Measurements from ENCODE around the gene TMPRSS3.
"Not testable (repeated sequence)": the region's sequence is repeated elsewhere in the genome, so short reads cannot be mapped to it uniquely, and the experiment has no call there.

The TMPRSS3 gene

GRCh38 chr21:42426876-42427480 lies 31.1 kb upstream of the TMPRSS3 start:
- no peak for DNase-seq

DNA sequence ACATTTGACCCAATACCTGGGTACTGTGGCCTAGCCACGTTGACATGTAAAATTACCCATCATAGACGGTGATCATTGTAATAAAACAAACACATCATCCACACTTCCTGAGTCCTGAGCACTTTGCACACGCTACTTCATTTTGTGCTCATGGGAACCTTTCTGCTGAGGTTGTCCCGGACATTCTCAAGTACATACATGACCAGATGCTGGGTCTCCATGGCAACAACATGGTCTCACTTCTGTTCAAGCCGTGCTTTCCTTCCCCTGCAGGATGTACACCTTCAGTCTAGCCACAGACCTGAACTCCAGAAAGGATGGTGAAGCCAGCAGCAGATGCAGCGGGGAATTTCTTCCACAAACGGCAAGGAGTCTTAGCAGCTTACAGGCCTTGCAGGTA lies 30.6 kb upstream of the TMPRSS3 start:
- DNase-seq: no peak

GRCh38 chr21:42425591-42425990 lies 29.7 kb upstream of the TMPRSS3 start:
- DNase-seq: no peak

DNA sequence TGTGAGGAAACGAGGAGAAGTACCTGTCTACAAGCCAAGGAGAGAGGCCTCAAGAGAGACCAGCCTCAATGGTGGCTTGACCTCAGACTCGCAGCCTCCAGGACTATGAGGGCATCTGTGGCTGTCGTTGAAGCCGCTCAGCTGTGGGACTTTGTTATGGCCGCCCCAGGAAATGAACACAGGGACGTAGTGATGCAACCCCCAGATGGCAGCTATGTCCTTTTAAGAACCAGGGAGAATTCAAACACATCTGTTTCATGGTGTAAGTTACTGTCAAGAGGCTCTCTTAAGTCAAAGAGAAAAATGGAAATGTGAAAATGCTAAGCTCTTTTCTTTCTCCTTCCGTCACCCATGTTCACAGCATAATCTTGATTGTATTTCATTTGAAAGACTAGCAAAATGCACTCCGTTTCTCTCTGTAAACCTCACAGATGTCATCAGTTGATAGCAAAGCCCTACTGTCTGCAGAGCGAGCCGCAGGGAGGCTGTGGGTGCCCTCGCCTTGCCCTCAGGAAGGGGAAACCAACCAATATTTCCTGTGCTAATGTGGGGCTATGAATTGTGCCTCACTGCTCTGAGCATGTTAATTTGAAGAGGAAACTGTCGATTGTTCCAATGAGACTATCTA lies 29.2 kb upstream of the TMPRSS3 start:
- no peak for DNase-seq

- DNase-seq: no peak
These were observed 27.8 kb upstream of the TMPRSS3 start for GRCh38 chr21:42423685-42424084.

DNA sequence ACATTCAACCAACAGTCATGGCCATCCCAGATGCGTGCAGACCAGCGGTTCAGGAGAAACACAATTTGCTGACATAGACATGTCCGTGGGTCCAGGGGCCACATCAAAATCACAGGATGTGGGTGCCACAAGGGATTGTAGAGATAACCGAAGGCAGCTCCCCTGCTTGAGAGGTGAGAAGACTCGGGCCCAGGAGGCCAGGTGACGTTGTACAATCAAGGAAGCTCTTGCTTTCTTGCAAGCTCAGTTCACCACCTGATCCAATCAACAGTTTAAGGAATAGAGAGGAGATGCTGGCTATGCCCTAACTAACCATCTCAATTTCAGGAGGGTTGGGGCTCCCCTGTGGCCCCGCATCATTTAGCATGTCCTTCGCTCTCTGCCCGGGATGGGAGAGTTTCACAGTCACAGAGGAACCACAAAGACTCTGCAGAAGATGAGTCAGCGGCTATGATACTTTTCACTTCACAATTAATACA lies 27.4 kb upstream of the TMPRSS3 start:
- DNase-seq: no peak

DNA sequence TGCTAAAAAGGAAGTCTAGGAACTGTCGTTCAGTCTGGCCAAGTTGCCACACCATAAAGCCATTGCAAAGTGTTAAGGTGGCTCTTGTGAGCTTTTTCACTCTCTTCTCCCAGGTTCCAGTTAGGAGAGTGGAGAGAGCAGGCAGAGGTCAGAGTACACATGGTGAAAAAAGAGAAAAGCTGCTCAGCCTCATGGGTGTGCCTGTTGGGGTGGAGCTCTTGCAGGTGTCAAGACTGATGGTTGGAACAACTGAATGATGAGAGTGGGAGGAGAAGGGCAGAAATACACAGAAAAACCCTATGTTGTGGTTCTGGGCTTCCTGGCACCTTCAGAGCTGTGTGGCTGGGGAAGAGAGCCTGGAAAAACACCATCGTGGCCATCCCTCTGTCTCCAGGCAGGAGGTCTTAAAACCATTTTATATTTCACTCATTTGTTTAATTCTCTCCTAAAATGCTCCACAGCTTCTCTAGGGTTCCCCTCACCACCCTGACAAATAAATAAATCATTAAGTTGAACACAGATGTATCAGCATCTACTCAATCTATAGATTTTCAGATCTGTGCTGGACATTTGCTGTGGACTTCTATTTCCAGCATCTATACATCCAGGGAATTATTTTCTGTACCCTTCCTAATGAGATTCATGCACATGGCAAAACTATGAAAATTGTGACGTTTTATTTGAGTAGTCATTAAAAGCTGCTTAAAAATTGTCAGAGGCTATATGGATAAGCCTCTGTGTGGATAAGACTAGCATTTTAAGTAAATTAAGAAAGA lies 25.4 kb upstream of the TMPRSS3 start:
- DNase-seq: no peak

GRCh38 chr21:42419845-42420244 lies 24.0 kb upstream of the TMPRSS3 start:
- DNase-seq: no peak

GRCh38 chr21:42418886-42419285 lies 23.0 kb upstream of the TMPRSS3 start:
- DNase-seq: no peak

GRCh38 chr21:42417533-42417932 lies 21.7 kb upstream of the TMPRSS3 start:
- DNase-seq: no peak

DNA sequence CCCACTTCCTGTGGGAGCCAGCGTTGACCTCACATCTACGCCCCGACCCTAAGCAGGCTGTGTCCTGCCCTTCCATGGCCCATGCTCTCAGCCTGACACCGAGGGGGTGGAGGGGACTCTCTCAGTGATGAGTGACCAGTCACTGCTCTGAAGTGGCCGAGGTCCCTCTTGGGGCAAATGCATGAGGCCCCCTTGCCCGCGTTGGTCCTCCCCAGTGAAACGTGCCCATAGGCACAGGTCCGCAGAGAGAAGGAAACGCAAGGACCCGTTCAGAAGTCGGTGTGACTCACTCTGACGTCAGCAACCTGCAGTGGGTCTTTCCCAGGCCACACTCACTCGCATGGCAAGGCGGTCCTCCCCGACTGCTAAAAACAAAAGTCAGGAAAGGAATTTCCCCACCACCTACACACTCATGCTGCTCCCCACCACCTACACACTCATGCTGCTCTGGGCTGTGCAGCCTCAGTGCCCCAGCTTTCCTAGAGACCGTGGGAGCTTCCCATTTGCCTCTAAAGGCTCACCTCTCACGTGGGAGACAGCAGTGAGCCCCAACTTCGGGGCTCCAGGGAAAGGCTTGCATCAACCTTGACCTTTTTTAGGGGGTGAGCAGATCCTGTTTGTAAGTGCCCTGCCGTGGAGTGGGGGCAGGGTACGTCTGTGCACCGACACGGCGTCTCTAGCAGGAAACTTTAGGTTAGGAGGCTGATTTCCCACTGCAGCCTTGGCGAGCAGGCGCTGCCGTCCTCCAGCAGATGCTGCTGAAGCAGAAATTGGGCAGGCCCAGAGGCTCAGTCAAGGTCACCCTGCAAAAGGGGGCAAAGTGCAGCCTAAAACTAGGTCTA lies 19.3 kb upstream of the TMPRSS3 start:
- no peak for DNase-seq

DNA sequence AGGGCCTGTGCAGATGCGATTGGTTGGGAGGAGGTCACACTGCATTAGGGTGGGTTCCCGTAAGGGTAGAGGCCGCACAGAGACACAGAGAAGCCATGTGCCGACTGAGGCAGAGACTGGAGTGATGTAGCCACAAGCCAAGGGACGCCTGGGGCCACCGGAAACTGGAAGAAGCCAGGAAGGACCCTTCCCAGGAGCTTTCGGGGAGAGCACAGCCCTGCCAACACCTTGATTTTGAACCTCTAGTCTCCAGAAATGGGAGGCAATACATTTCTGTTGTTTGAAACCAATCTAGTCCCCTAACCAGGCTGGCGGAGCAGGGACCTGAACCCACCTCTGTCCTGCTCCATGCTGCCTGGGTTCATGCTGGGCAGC lies 18.7 kb upstream of the TMPRSS3 start:
- no peak for DNase-seq

DNA sequence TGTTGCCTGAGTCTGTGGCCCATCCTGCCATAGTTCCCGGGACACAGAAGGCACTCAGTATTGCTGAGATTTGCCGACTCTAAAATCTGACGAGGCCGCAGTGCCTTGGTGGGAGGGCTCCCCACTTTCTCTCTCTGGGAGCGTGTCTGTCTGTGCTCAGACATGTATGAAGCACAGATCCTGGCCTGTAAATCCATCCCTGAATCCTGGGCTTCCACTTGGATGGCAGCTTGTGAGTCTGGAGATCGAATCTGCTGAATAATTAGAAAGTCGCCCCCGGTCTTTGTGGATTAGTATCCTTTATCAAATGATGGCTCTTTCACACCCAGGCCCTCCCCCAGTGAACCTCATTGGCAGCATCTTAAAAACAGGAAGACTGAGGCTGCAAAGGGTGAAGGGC lies 18.2 kb upstream of the TMPRSS3 start:
- DNase-seq: no peak

- no peak for DNase-seq
These were observed 17.6 kb upstream of the TMPRSS3 start for GRCh38 chr21:42413500-42413899.

DNA sequence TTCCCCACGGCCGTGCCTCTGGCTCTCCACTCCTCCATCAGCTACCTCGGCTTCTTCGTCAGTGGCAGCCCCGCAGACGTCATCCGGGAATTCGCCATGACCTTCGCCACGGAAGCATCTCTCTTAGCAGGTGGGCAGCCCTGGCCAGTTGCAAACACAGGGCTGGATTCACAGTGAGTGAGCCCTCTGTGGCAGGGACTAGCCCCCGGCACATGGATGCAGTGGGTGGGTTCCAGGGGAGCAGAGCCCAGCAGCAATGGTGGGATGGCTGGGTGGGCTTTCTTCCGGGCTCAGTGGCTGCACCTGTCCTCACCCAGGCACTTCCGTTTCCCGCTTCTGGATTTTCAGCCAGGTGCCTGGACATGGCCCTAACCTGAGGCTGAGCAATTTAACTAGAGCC lies 17.2 kb upstream of the TMPRSS3 start:
- DNase-seq: no peak

GRCh38 chr21:42412636-42412933 lies 16.7 kb upstream of the TMPRSS3 start:
- no peak for DNase-seq

- DNase-seq: no peak
These were observed 16.2 kb upstream of the TMPRSS3 start for GRCh38 chr21:42411891-42412635.

- DNase-seq: no peak
These were observed 15.5 kb upstream of the TMPRSS3 start for GRCh38 chr21:42411197-42411869.

GRCh38 chr21:42409366-42409765 lies 13.5 kb upstream of the TMPRSS3 start:
- DNase-seq: no peak

DNA sequence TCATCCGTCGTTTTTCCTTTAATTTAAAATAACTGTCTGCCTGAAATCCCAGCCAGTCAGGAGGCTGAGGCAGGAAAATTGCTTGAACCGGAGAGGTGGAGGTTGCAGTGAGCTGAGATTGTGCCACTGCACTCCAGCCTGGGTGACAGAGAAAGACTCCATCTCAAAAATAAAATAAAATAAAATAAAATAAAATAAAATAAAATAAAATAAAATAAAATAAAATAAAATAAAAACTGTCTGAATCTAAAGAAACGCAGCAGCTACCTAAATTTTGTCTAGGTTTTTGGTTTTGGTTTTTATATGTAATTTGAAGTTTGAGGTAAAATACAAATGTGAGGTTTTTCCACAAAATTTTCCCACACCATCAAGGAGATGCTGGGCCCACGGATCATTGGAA lies 12.9 kb upstream of the TMPRSS3 start:
- not testable (repeated sequence) for DNase-seq

GRCh38 chr21:42407476-42407875 lies 11.6 kb upstream of the TMPRSS3 start:
- no peak for DNase-seq

GRCh38 chr21:42406866-42407265 lies 11.0 kb upstream of the TMPRSS3 start:
- no peak for DNase-seq

Measured in NCI-H2081 treated with DMSO at 0.1 percent for 48 hours (cell line).